ENCODE results near the gene NFIX.

Gene NFIX

GRCh38 chr19:12984143-12984627 lies 11.1 kb upstream of the NFIX start:
- DNase-seq: no peak
- Histone ChIP-seq H2BK120ac (ENCODE audit: low read depth, low read length) (no peak overlapping the region), H3K36me3 (ENCODE audit: control insufficient read depth, insufficient read depth, low read length) (no peaks in the 10 kb centered on the region)

GRCh38 chr19:12984683-12985048 lies 10.6 kb upstream of the NFIX start:
- H2BK120ac ChIP-seq (ENCODE audit: low read depth, low read length): no peak overlapping the region
- H2BK15ac ChIP-seq (replicated peaks; ENCODE audit: low read depth): no peak overlapping the region
- no peak for DNase-seq
- no peak overlapping the region for H4K5ac ChIP-seq (ENCODE audit: low read length)
- no peaks in the 10 kb centered on the region for H3K4me1 ChIP-seq (ENCODE audit: control insufficient read depth, low read depth, low read length)
- no peak overlapping the region for H3K56ac ChIP-seq (ENCODE audit: low read length)
- no peaks in the 10 kb centered on the region for H3K79me1 ChIP-seq (ENCODE audit: low read length)
- H3K23ac ChIP-seq (ENCODE audit: low read length): no peak overlapping the region
- no peak overlapping the region for H3K18ac ChIP-seq (ENCODE audit: low read length)
- no peaks in the 10 kb centered on the region for H3K79me2 ChIP-seq (ENCODE audit: control insufficient read depth, insufficient read depth, low read length)
- no peak overlapping the region for H2AK5ac ChIP-seq (ENCODE audit: low read length)
- no peak overlapping the region for H3K27ac ChIP-seq (ENCODE audit: low read depth, low read length)
- no peaks in the 10 kb centered on the region for H3K36me3 ChIP-seq (ENCODE audit: control insufficient read depth, insufficient read depth, low read length)
- peaks cover 2% of the 10 kb centered on the region for H3K27me3 ChIP-seq (ENCODE audit: insufficient read depth, low read length, poor library complexity)
- no peak overlapping the region for H4K8ac ChIP-seq (ENCODE audit: low read depth, low read length)
- H3K4me3 ChIP-seq (ENCODE audit: low read length): no peak overlapping the region
- H3K4ac ChIP-seq (ENCODE audit: low read depth, low read length): no peak overlapping the region
- no peak overlapping the region for H3K9ac ChIP-seq (ENCODE audit: low read length)
- H3K4me2 ChIP-seq (ENCODE audit: low read length): no peak overlapping the region
- WGBS (ENCODE audit: extremely low coverage, insufficient coverage, low lambda C conversion rate): no CpG with 5 or more reads among the region's 10 CpGs
- no peak overlapping the region for H2BK5ac ChIP-seq (ENCODE audit: low read length)

More at GRCh38 chr19:12984143-12984627, 11.1 kb upstream of the NFIX start:
- no peak overlapping the region for H3K4me3 ChIP-seq (ENCODE audit: low read length)
- H3K79me2 ChIP-seq (ENCODE audit: control insufficient read depth, insufficient read depth, low read length): no peaks in the 10 kb centered on the region
- no peak overlapping the region for H2AK5ac ChIP-seq (ENCODE audit: low read length)
- H3K27me3 ChIP-seq (ENCODE audit: insufficient read depth, low read length, poor library complexity): peaks cover 2% of the 10 kb centered on the region
- no peak overlapping the region for H3K18ac ChIP-seq (ENCODE audit: low read length)
- no peak overlapping the region for H4K5ac ChIP-seq (ENCODE audit: low read length)
- no peak overlapping the region for H3K4me2 ChIP-seq (ENCODE audit: low read length)
- H2BK5ac ChIP-seq (ENCODE audit: low read length): no peak overlapping the region
- H3K9ac ChIP-seq (ENCODE audit: low read length): no peak overlapping the region
- no peak overlapping the region for H3K56ac ChIP-seq (ENCODE audit: low read length)
- H4K8ac ChIP-seq (ENCODE audit: low read depth, low read length): no peak overlapping the region
- H3K27ac ChIP-seq (ENCODE audit: low read depth, low read length): no peak overlapping the region
- WGBS (ENCODE audit: extremely low coverage, insufficient coverage, low lambda C conversion rate): no CpG with 5 or more reads among the region's 3 CpGs
- H2BK15ac ChIP-seq (replicated peaks; ENCODE audit: low read depth): no peak overlapping the region
- H3K79me1 ChIP-seq (ENCODE audit: low read length): no peaks in the 10 kb centered on the region
- H3K4ac ChIP-seq (ENCODE audit: low read depth, low read length): no peak overlapping the region
- no peak overlapping the region for H3K23ac ChIP-seq (ENCODE audit: low read length)
- no peaks in the 10 kb centered on the region for H3K4me1 ChIP-seq (ENCODE audit: control insufficient read depth, low read depth, low read length)

GRCh38 chr19:12985049-12985776 lies 10.1 kb upstream of the NFIX start:
- no peak overlapping the region for H3K56ac ChIP-seq (ENCODE audit: low read length)
- no peak for DNase-seq

DNA sequence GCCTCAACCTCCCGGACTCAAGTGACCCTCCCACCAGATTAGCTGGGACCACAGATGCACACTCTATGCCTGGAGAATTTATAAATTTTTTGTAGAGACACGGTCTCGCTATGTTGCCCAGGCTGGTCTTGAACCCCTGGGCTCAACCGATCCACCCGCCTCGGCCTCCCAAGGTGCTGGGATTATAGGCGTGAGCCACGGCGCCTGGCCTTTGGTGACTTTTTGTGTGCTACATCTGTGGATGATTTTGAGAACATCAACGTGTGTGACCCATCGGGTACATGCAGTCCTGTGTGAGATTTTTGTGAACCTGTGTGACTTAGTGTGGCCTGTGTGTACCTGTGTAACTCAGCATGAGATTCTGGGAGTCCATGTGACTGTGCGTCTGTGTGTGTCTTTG lies 8.5 kb upstream of the NFIX start:
- no CpG with 5 or more reads among the region's 12 CpGs for WGBS (ENCODE audit: extremely low coverage, insufficient coverage, low lambda C conversion rate)
- Histone ChIP-seq H3K79me2 (ENCODE audit: control insufficient read depth, insufficient read depth, low read length) (no peaks in the 10 kb centered on the region), H3K56ac (ENCODE audit: low read length) (no peak overlapping the region), H3K4me2 (ENCODE audit: low read length) (no peak overlapping the region), H3K18ac (ENCODE audit: low read length) (no peak overlapping the region), H3K4me1 (ENCODE audit: control insufficient read depth, low read depth, low read length) (no peaks in the 10 kb centered on the region), H3K27me3 (ENCODE audit: insufficient read depth, low read length, poor library complexity) (peaks cover 2% of the 10 kb centered on the region), H3K79me1 (ENCODE audit: low read length) (no peaks in the 10 kb centered on the region), H2BK120ac (ENCODE audit: low read depth, low read length) (no peak overlapping the region), H2BK15ac (replicated peaks; ENCODE audit: low read depth) (no peak overlapping the region), H3K4ac (ENCODE audit: low read depth, low read length) (no peak overlapping the region), H2BK5ac (ENCODE audit: low read length) (no peak overlapping the region), H3K36me3 (ENCODE audit: control insufficient read depth, insufficient read depth, low read length) (no peaks in the 10 kb centered on the region), H3K23ac (ENCODE audit: low read length) (no peak overlapping the region), H3K9ac (ENCODE audit: low read length) (no peak overlapping the region), H3K4me3 (ENCODE audit: low read length) (no peak overlapping the region), H2AK5ac (ENCODE audit: low read length) (no peak overlapping the region), H3K27ac (ENCODE audit: low read depth, low read length) (no peak overlapping the region), H4K5ac (ENCODE audit: low read length) (no peak overlapping the region), H4K8ac (ENCODE audit: low read depth, low read length) (no peak overlapping the region)
- no peak for DNase-seq

More at GRCh38 chr19:12985049-12985776, 10.1 kb upstream of the NFIX start:
- no peak overlapping the region for H3K4me2 ChIP-seq (ENCODE audit: low read length)
- no peaks in the 10 kb centered on the region for H3K79me1 ChIP-seq (ENCODE audit: low read length)
- no peak overlapping the region for H4K8ac ChIP-seq (ENCODE audit: low read depth, low read length)
- H3K23ac ChIP-seq (ENCODE audit: low read length): no peak overlapping the region
- H3K4me3 ChIP-seq (ENCODE audit: low read length): no peak overlapping the region
- no peak overlapping the region for H2BK15ac ChIP-seq (replicated peaks; ENCODE audit: low read depth)
- H4K5ac ChIP-seq (ENCODE audit: low read length): no peak overlapping the region
- H2AK5ac ChIP-seq (ENCODE audit: low read length): no peak overlapping the region
- no peak overlapping the region for H2BK120ac ChIP-seq (ENCODE audit: low read depth, low read length)
- no peak overlapping the region for H2BK5ac ChIP-seq (ENCODE audit: low read length)
- no peak overlapping the region for H3K27ac ChIP-seq (ENCODE audit: low read depth, low read length)
- H3K4ac ChIP-seq (ENCODE audit: low read depth, low read length): no peak overlapping the region
- H3K4me1 ChIP-seq (ENCODE audit: control insufficient read depth, low read depth, low read length): no peaks in the 10 kb centered on the region
- H3K18ac ChIP-seq (ENCODE audit: low read length): no peak overlapping the region
- H3K9ac ChIP-seq (ENCODE audit: low read length): no peak overlapping the region
- no peaks in the 10 kb centered on the region for H3K36me3 ChIP-seq (ENCODE audit: control insufficient read depth, insufficient read depth, low read length)
- H3K79me2 ChIP-seq (ENCODE audit: control insufficient read depth, insufficient read depth, low read length): no peaks in the 10 kb centered on the region
- peaks cover 2% of the 10 kb centered on the region for H3K27me3 ChIP-seq (ENCODE audit: insufficient read depth, low read length, poor library complexity)
- WGBS (ENCODE audit: extremely low coverage, insufficient coverage, low lambda C conversion rate): no CpG with 5 or more reads among the region's 16 CpGs

GRCh38 chr19:12987190-12987589 lies 8.1 kb upstream of the NFIX start:
- Histone ChIP-seq H3K18ac (ENCODE audit: low read length) (no peak overlapping the region), H3K23ac (ENCODE audit: low read length) (no peak overlapping the region), H3K4me1 (ENCODE audit: control insufficient read depth, low read depth, low read length) (no peaks in the 10 kb centered on the region), H4K8ac (ENCODE audit: low read depth, low read length) (no peak overlapping the region), H3K4me3 (ENCODE audit: low read length) (no peak overlapping the region), H2AK5ac (ENCODE audit: low read length) (no peak overlapping the region), H3K56ac (ENCODE audit: low read length) (no peak overlapping the region), H3K4me2 (ENCODE audit: low read length) (no peak overlapping the region), H2BK5ac (ENCODE audit: low read length) (no peak overlapping the region), H2BK15ac (replicated peaks; ENCODE audit: low read depth) (no peak overlapping the region), H4K5ac (ENCODE audit: low read length) (no peak overlapping the region), H3K36me3 (ENCODE audit: control insufficient read depth, insufficient read depth, low read length) (no peaks in the 10 kb centered on the region), H3K79me1 (ENCODE audit: low read length) (no peaks in the 10 kb centered on the region), H3K9ac (ENCODE audit: low read length) (no peak overlapping the region), H3K4ac (ENCODE audit: low read depth, low read length) (no peak overlapping the region), H3K27me3 (ENCODE audit: insufficient read depth, low read length, poor library complexity) (peaks cover 2% of the 10 kb centered on the region), H3K27ac (ENCODE audit: low read depth, low read length) (no peak overlapping the region), H3K79me2 (ENCODE audit: control insufficient read depth, insufficient read depth, low read length) (no peaks in the 10 kb centered on the region), H2BK120ac (ENCODE audit: low read depth, low read length) (no peak overlapping the region)
- WGBS (ENCODE audit: extremely low coverage, insufficient coverage, low lambda C conversion rate): no CpG with 5 or more reads among the region's 3 CpGs
- no peak for DNase-seq

DNA sequence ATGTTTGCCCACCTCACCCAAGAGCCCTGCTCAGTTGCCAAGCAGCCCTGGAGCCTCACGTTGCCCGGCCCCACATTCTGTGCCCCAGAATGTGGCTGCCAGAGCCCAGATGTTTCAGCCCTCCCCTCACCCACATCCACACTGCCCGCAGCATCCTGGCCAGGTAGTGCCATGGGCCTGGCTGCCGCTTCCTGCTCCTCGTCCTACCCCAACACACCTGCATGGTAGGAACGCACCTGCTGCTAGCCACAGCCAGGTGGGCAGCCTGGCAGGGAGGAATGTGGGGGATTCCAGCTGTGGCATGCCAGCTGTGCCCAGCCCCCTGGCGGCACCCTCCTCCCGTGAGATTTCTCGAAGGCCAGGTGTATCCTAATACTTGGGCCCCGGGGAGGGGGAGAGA lies 7.5 kb upstream of the NFIX start:
- H3K27ac ChIP-seq (ENCODE audit: low read depth, low read length): no peak overlapping the region
- H3K4me1 ChIP-seq (ENCODE audit: control insufficient read depth, low read depth, low read length): no peaks in the 10 kb centered on the region
- H3K36me3 ChIP-seq (ENCODE audit: control insufficient read depth, insufficient read depth, low read length): no peaks in the 10 kb centered on the region
- H2BK5ac ChIP-seq (ENCODE audit: low read length): no peak overlapping the region
- H4K5ac ChIP-seq (ENCODE audit: low read length): no peak overlapping the region
- H3K27me3 ChIP-seq (ENCODE audit: insufficient read depth, low read length, poor library complexity): peaks cover 2% of the 10 kb centered on the region
- H2AK5ac ChIP-seq (ENCODE audit: low read length): no peak overlapping the region
- no peak overlapping the region for H3K23ac ChIP-seq (ENCODE audit: low read length)
- no peak overlapping the region for H3K4me3 ChIP-seq (ENCODE audit: low read length)
- WGBS (ENCODE audit: extremely low coverage, insufficient coverage, low lambda C conversion rate): no CpG with 5 or more reads among the region's 10 CpGs
- no peak overlapping the region for H3K18ac ChIP-seq (ENCODE audit: low read length)
- H3K56ac ChIP-seq (ENCODE audit: low read length): no peak overlapping the region
- H4K8ac ChIP-seq (ENCODE audit: low read depth, low read length): no peak overlapping the region
- no peaks in the 10 kb centered on the region for H3K79me2 ChIP-seq (ENCODE audit: control insufficient read depth, insufficient read depth, low read length)
- no peak overlapping the region for H3K4ac ChIP-seq (ENCODE audit: low read depth, low read length)
- no peak overlapping the region for H3K9ac ChIP-seq (ENCODE audit: low read length)
- no peak overlapping the region for H2BK15ac ChIP-seq (replicated peaks; ENCODE audit: low read depth)
- H3K79me1 ChIP-seq (ENCODE audit: low read length): no peaks in the 10 kb centered on the region
- DNase-seq: no peak
- no peak overlapping the region for H3K4me2 ChIP-seq (ENCODE audit: low read length)
- no peak overlapping the region for H2BK120ac ChIP-seq (ENCODE audit: low read depth, low read length)
